GM21367 (cell line): ENCODE data around the gene HAPLN1.
"Not testable (repeated sequence)": the region's sequence is repeated elsewhere in the genome, so short reads cannot be mapped to it uniquely, and the experiment has no call there.

Experiments
- ATAC-seq: cut with Tn5 transposase; IDR thresholded peaks from one replicate; pipeline ENCODE4 v1.9.1; 2021; ENCODE audit not compliant: unreplicated experiment

The HAPLN1 gene

GRCh38 chr5:83720836-83721537 lies at the start of gene HAPLN1:
Gene HAPLN1, minus strand, starts transcription at chr5:83720855. Its CDS starts 47,332 bp downstream, at chr5:83673523.
- no peak for ATAC-seq

DNA sequence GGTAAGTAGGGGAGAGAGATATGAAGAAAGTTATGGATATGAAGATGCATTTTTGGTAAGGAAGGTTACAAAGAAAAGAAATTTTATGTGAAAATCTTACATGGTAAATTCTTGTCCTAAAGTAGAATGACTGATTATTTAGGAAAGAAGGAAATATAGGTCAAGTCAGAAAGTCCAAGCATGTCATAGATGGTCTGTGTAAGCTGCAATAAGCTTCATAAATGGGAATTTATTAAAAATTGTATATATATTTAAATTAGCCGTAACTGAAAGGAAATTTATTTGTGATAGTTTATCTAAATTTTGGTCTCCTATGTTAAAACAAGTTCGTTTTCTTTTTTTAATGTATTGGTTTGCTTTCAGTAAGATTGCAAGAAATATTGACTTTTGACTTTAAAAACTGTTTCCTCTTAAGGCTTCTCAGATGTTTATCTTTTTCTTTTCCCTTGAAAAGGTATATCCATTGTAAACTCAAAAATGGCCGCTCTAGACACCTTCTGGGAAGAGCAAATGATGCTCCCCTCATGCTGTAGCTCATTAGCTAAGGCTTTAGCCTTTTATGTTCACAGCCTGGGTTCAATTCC lies 46.8 kb upstream of the HAPLN1 start:
- no peak for ATAC-seq

- ATAC-seq = no peak
Observed at GRCh38 chr5:83764101-83764500, 43.4 kb upstream of the HAPLN1 start.

DNA sequence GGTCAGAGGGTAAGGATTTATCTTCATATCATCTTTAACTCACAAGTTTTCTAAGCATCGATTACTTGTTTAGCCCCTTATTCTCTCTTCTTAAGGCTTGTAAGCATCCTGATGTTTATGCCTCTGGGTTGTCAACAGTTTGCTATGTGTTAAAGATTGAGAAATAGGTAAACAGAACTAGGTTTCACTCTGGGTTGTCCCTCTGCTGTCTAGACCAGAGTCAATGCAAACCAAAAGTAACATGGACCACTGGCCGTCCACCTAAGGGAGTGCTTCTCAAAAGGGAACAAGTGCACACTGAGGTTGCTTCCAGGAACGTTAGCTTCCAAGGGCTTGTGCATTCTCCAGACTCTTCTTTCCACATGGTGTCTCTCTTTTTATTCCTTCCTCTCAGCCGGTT lies 39.9 kb upstream of the HAPLN1 start:
- no peak for ATAC-seq

- no peak for ATAC-seq
Observed at GRCh38 chr5:83752700-83753099, 32.0 kb upstream of the HAPLN1 start.

DNA sequence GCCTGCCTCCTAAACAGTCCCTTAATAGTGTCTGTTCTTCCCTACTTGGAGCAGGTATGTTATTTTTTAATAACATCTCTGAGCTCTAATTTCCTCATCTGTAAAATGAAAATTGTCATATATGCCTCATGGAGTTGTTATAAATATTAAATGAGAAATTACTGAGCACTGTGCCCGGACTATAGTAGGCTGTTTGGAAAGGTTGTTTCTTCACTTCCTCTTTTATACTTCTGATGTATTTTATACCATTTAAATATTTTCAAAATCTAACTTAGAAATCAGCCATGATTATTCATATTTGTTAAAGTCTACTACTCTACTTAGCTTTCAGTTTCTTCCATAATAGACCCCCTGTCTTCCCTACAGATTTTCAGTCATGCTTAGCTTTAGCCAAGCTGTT lies 30.5 kb upstream of the HAPLN1 start:
- ATAC-seq = no peak

GRCh38 chr5:83750749-83751148 lies 30.1 kb upstream of the HAPLN1 start:
- ATAC-seq = no peak

- no peak for ATAC-seq
Observed at GRCh38 chr5:83745816-83746215, 25.2 kb upstream of the HAPLN1 start.

DNA sequence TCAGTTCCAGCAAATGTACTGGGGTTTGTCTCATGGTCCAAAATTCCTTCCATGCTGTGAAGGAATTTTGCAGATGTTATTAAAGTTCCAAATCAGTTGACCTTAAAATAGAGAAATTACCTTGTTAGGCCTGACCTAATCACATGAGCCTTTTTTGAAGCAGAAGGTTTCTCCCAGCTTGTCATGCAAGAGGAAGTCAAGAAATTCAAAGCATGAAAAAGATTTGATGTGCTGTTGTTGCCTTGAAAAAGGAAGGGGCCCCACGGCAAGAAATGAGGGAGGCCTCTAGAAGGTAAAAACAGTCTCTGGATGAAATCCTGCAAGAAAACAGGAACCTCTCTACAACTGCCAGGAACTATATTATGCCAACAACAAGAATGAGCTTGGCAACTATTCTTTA lies 24.2 kb upstream of the HAPLN1 start:
- no peak for ATAC-seq

DNA sequence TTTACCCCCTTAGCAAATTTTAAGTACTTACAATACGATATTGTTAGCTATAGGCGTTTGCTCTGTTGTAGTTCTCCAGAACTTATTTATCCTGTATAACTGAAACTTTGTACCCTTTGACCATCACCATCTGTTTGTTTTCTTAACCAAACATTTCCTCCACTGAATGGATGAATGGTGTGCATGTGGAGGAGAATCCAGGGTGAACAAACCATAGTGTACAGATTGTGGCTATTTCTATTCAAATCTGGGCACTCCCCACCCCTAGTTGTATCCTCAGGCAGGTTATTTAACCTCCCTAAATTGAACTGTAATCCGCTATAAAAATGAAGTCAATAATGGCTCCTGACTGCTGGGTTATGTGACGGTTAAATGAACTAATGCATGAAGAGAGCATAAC lies 21.4 kb upstream of the HAPLN1 start:
- ATAC-seq = no peak

DNA sequence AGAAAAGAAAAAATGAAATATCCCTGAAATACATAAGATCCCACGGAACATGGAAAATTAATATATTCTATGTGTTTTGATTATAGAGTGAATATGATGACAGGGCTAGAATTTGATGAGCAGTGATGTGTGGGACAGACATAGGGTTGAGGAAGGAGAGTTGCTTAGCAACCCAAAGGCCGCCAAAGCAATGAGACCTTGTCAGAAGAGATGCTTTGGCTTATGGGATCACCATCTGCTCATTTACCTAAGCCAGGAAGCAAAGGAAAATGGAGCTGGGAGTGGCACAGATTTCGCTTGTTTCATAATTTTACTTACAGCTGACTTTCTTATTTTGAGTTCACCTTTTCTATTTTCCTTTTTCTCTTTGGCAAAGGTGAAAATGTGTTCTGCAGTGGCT lies 20.9 kb upstream of the HAPLN1 start:
- no peak for ATAC-seq

- ATAC-seq = peak; percentile 91
Observed at GRCh38 chr5:83740741-83741140, 20.1 kb upstream of the HAPLN1 start.

- not testable (repeated sequence) for ATAC-seq
Observed at GRCh38 chr5:83736169-83736568, 15.5 kb upstream of the HAPLN1 start.

DNA sequence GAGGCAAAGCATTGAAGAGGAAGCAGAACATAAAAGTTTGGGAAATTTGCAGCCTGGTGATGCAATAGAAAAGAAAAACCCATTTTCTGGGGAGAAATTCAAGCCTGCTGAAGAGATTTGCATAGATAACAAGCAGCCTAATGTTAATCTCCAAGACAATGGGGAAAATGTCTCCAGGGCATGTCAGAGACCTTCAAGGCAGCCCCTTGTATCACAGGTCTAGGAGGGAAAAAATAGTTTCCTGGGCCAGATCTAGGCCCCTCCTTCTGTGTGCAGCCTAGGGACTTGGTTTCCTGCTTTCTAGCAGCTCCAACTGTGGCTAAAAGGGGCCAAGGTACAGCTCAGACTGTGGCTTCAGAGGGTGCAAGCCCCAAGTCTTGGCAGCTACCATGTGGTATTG lies 14.4 kb upstream of the HAPLN1 start:
- ATAC-seq = not testable (repeated sequence)

GRCh38 chr5:83731638-83732037 lies 11.0 kb upstream of the HAPLN1 start:
- ATAC-seq = no peak

- no peak for ATAC-seq
Observed at GRCh38 chr5:83729362-83729761, 8.7 kb upstream of the HAPLN1 start.

DNA sequence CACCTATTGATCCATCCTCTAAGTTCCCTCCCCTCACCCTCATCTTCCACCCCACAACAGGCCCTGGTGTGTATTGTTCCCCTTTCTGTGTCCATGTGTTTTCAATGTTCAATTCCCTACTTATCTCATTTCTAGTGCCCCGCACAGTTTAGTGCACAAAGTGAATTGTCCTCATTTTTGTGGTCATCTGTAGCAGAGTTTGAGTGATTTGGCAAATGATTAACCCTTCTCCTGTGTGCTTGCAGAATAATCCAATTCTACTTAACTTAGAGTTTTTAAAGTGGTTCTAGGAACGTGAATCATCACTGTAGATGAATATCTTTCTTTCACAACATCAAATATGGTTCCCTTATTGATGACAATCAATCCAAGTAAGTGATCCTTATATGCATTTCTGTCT lies 6.3 kb upstream of the HAPLN1 start:
- no peak for ATAC-seq

- ATAC-seq = no peak
Observed at GRCh38 chr5:83724935-83725334, 4.3 kb upstream of the HAPLN1 start.

DNA sequence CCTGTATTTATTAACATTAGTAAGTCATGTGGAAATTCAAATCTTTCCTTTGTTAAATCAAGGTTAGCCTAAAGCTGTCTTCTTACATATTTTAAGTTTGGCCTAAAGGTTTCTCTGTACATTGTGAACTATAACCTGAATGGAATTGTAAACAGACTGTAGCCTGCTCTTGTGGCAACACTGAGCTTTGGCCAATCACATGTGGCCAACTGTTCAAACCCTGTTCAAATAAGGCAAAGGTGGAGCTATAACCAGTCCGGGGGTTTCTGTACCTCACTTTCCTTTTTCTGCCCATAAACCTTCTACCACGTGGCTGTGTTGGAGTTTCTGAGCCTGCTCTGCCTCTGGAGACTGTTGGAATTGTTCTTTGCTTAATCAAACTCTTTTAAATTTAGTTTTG lies 3.3 kb upstream of the HAPLN1 start:
- ATAC-seq = no peak

GRCh38 chr5:83723031-83723430 lies 2.4 kb upstream of the HAPLN1 start:
- no peak for ATAC-seq

- ATAC-seq = peak; percentile 67
Observed at GRCh38 chr5:83721953-83722901, 1.6 kb upstream of the HAPLN1 start.
